DMS 273 treated with DMSO at 0.1 percent for 48 hours (cell line): ENCODE measurements around the gene TMEM94.
"Not testable (repeated sequence)": the region's sequence is repeated elsewhere in the genome, so short reads cannot be mapped to it uniquely, and the experiment has no call there.

Experiments used
- DNase-seq: peaks from one replicate; lab custom pipeline; 2025; lab: John Stamatoyannopoulos, UW

Gene TMEM94

DNA sequence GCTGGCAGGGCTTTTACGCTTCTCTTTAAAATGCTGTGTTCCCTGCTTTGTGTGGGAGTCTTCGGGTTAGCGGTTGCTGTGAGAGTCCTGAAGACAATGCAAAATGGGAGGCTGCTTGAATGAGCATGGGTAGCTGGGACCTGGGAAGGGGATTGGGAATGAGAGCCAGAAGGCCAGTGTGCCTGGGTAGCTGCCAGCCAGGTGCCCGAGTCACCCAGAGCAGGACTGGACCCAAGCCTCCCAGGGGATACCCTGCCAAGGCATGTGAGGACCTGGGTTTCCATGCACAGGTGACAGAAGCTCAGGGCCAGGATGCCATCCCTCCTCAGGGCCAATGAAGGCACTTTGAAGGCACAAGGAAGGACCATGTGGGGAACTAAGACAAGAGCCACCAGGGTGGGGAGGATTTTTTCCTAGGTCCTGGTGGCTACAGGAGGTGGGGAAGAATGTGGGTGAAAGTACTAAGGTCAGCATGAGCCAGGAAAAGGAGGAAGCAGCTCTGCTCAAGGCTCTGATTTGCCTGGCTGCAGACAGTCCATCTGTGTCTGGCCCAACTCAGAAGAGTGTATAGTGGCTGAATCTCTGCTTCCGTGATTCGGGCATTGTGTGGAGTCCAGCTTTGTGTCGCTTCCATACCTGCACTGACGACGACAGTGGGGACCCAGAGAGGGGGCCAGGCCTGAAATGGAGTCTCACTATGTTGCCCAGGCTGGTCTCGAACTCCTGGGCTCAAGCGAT is 20.5 kb downstream of the TMEM94 start:
- DNase-seq: no peak

DNA sequence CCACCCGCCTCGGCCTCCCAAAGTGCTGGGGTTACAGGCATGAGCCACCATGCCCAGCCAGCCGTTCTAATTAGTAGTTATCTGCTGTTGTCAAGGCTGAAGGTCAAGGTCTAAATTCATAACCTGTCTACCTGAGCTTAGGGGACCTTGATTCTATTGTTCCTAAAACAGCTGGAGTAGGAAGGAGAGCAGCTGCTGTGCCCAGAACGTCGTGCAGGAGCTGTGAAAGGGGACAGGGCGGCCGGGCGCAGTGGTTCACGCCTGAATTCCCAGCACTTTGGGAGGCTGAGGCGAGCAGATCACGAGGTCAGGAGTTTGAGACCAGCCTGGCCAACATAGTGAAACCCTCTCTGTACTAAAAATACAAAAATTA is 21.0 kb downstream of the TMEM94 start:
- DNase-seq: not testable (repeated sequence)

DNA sequence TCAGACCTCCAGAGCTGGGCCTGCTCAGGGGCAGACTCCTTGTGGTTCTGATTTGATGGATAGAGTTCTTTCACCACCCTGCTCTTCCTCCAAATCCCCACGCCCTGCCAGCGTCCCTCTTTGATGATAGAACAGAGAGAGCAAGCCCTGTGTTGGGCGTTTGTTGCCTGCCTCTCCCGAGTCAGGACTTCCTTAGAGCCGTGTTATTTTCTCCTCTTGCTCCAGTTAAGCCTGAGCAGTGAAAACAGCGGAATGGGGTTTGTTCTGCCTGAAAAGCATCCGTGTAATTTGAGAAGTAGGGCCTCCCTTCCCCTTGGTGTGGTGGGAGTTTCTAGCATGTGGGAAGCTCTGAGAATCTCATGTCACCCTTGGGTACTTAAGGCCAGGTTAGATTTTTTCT is 22.1 kb downstream of the TMEM94 start:
- no peak for DNase-seq

DNA sequence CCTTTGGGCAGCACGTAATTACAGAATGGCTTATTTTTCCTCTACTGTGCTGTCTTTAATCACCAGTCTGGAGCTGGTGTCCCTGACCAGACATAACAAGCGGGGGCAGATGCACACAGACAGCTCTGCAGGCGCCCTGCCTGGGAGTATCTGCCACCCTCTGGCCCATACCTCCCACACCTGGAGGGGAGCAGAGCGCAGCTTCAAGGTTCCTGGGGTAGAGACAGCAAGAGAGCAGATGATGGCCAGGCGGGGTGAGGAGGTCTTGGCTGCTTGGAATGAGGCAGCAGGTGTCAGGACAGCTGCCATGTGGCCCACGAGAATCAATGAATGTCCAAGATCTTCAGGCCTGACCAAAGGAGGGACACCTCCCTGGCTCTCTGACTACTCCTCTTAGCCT is 23.8 kb downstream of the TMEM94 start:
- no peak for DNase-seq

DNA sequence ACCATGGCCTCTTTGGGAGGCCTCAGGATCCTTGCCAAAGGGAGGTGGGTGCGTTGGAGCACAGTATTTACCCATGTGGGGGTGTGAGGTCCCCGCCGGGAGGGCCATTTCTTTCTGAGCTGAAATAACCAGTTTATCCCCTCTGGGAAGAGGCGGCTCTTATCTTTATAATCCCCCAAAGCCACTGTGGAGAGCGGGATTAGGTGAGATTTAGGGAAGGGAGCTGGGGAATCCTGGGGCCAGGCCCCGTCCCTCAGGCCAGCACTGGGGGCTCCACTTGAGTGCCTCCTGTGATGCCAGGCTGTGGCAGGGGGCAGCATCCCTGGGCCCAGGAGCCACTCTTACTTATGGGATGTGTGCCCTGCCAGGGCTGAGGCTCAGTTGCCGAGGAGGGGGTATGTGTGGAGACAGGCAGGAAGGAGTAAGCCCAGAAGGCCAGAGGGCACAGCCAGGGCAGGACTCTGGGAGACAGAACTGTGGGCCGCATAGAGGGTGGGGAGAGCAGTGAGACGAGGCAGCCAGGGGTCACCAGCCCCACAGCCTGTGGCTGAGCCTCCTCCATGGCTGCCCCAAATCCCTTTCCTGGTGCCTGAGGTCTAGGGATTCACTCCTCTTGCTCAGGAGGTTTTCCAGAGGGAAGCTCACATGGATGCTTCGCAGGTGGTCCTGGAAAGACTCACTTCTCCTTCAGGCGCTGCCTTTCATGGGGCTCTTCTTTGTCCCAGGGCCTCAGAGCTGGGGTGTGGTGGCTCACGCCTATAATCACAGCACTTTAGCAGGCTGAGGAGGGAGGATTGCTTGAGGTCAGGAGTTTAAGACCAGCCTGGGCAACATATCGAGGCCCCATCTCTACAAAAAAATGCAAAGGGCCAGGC is 25.0 kb downstream of the TMEM94 start:
- no peak for DNase-seq

DNA sequence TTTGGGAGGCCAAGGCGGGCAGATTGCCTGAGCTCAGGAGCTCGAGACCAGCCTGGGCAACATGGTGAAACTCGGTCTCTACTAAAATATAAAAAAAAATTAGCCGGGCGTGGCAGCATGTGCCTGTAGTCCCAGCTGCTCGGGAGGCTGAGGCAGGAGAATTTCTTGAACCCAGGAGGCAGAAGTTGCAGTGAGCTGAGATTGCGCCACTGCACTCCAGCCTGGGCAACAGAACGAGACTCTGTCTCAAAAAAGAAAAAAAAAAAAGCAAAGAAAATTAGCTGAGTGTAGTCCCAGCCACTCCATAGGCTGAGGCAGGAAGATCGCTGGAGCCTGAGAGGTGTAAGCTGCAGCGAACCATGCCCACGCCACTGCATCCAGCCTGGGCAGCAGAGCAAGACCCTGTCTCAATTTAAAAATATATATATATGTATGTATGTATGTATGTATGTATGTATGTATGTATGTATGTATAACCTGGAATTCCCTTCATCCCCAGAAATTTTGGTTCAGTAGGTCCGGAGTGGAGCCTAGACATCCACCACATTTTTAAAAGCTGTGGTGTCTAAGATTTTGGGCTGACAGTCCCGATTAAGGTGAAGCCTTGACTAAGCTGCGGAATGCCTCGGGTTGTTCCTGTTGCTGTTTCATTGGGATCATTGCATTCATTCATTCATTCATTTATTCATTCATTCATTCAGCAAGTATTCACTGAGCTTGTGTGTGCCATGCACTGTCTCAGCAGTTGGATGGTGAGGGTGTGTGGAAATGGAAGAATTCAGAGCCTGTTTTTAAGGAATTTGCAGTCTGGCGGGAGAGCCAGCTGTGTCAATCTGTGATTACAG is 25.9 kb downstream of the TMEM94 start:
- no peak for DNase-seq

DNA sequence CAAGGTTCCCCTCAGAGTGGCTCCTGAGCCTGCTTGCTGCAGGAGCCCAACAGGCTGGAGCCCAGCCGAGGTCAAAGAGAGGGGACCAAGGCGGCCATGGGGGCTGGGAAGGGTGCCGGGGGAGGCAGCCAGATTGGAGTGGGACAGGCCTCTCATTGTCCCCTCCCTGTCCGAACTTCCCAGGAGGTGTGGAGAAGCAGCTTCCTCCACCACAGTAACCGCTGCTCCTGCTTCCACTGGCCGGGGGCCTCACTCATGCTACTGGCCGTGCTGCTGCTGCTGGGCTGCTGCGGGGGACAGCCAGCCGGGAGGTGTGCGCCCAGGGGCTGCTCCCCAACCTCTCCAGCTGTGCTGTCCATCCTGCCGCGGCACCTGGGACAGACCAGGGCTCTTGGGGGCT is 29.3 kb downstream of the TMEM94 start:
- no peak for DNase-seq

DNA sequence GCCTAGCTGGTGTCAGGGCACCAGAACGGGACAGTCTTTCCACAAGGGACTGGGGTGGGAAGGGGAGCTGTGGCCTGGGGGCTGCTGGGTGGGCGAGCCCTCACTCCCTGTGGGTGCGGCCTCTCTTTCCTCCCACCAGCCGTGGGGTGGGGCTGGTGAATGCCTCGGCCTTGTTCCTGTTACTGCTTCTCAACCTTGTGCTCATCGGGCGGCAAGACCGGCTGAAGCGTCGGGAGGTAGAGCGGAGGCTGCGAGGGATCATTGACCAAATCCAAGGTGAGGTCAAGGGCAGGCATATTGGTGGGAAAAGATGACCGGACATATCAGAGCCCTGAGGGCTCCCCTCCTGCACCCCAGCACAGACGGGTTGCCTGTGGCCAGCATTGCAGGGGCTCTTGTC is 29.7 kb downstream of the TMEM94 start:
- no peak for DNase-seq

DNA sequence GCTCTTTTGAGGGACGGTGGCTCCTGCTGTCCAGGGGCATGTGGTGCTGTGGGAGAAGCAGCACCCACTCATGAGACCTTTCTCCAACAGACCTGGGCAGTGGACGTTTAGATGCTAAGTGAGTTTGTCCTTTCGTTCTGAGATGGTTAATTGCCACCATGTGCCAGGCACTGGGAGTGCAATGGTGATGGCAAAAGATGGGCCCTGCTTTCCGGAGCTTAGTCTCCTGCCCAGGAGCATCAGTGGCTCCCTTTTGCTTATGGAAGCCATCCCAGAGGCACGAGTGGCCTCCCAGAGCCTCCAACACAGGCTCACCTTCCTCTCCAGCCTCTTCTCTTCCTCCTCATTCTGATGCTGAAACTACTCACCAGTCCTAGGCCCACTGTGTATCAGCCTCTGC is 30.5 kb downstream of the TMEM94 start:
- no peak for DNase-seq

DNA sequence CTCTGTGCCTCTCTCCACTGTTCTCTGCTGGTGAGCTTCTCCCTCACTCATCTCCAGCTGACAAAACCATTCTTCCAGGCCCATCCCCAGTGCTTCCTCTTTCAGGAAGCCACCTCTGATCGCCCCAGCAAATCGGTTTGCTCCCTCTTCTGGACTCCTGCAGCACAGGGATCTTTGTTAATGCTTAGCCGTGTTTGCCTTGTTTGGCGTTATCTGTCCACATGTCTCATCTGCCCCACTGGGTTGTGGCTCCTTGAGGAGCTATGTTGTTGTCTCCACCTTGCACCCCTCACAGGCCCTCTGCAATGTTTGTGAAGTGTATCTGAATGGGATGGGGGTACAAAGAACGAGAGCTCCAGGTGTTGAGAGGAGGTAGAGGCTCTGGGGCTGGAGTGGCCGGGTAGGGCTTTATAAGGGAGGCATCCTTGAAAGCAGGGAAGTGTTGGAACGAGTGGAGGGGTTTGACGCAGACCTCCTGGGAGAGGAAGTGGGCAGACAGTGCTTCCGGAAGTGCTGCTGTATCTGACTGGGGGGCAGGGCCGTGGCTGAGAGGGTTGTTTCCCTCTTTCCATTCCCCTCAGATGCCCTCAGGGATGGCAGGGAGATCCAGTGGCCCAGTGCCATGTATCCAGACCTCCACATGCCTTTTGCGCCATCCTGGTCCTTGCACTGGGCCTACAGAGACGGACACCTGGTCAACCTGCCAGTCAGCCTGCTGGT is 31.1 kb downstream of the TMEM94 start:
- DNase-seq: no peak

DNA sequence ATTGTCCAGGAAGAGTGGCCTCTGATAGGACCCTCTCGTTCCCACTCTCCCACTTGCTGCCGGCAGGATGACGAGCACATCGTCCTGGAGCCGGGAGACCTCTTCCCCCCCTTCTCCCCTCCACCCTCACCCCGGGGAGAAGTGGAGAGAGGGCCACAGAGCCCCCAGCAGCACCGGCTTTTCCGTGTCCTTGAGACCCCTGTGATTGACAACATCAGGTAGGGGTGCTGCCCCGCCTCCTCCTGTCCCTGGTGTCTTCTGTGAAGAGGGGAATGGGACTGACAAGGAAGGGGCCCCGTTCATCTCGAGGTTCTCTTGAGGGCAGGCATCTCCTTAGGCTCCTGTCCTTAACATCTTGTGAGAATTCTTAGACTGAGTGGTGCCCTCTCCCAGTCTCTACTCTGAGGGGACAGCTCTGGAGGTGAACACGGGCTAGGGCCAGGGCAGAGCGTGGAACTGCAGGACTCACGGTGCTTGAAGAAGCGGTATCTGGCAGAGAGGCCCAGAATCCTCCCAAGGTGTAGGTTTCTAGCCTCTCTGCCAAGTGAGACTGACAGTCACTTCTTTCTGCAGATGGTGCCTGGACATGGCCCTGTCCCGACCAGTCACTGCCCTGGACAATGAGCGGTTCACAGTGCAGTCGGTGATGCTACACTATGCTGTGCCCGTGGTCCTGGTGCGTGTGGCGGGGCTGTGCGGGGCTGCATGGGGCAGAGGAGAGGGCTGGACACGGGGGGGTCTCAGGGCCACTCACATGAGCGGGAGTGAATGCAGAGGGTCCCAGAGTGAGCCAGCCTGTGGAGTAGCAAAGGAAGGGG is 32.5 kb downstream of the TMEM94 start:
- no peak for DNase-seq

DNA sequence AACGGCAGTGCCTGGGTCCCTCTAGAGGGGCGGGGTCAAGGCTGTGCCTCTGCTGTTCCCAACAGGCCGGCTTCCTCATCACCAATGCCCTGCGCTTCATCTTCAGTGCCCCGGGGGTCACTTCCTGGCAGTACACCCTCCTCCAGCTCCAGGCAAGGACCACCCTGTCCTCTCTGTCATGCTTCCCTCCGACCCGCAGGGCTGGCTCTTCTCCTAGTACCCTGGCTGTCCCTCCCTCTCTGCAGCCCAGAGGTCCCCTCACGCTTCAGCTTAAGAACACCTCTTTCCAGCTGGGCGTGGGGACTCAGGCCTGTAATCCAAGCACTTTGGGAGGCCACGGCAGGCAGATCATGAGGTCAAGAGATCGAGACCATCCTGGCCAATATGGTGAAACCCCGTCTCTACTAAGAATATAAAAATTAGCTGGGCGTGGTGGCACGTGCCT is 33.1 kb downstream of the TMEM94 start:
- no peak for DNase-seq

DNA sequence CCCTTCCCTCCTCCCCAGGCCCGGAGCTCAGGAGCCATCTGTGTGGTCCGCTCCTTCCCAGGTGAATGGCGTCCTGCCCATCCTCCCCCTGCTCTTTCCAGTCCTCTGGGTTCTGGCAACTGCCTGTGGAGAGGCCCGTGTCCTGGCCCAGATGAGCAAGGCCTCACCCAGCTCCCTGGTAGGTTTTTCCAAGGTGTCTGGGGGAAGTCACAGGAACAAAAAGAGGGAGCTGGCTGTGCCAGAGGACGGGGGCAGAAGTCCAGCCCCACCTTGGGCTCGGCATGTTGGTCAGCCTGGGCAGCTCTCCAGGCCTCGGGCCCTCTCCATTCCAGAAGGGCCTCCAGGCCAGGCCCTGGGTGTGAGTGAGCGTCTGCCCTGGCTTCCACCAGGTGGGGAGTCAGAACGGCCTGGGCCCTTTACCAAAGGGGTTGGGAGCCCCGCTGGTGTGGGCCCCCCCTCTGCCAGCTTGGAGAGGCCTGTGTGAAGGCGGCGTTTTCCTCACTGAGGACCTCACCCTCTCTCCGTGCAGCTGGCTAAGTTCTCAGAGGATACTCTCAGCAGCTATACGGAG is 33.8 kb downstream of the TMEM94 start:
- no peak for DNase-seq

DNA sequence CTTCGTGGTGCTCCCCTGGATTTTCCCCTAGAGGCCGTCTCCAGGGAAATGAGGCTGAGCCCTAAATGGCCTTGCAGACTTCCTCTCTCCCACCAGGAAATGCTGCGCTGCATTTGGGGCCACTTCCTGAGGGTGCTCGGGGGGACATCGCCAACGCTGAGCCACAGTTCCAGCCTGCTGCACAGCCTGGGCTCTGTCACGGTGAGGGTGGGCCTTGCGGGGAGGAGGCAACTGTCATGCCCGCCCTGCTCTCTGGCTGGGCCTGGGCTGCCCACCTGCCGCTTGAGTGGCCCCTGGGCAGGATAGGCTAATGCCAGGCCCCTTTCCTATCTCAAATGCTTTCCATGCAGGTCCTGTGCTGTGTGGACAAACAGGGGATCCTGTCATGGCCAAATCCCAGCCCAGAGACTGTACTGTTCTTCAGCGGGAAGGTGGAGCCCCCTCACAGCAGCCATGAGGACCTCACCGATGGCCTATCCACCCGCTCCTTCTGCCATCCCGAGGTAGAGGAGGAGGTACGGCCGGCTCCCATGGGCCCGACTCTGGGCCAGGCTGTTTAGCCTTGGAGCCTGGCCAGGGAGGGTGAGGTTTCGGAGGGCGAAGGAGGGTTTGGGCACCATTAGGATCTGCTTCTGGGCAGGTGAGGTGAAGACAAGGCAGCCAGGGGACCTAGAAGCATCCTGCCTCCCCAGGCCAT is 34.7 kb downstream of the TMEM94 start:
- DNase-seq: no peak

DNA sequence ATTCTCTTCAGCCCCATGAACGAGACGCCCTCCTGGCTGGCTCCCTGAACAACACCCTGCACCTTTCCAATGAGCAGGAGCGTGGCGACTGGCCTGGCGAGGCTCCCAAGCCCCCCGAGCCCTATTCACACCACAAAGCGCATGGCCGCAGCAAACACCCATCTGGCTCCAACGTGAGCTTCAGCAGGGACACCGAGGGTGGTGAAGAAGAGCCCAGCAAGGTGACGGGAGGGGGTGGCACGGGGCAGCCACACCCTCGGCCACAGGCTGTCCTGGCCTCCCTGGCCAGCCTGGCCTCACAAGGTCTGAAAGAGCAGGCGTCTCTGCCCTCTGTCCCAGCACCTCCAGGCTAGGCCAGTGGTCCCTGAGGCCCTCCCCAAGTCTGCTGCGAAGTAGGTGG is 35.2 kb downstream of the TMEM94 start:
- no peak for DNase-seq

DNA sequence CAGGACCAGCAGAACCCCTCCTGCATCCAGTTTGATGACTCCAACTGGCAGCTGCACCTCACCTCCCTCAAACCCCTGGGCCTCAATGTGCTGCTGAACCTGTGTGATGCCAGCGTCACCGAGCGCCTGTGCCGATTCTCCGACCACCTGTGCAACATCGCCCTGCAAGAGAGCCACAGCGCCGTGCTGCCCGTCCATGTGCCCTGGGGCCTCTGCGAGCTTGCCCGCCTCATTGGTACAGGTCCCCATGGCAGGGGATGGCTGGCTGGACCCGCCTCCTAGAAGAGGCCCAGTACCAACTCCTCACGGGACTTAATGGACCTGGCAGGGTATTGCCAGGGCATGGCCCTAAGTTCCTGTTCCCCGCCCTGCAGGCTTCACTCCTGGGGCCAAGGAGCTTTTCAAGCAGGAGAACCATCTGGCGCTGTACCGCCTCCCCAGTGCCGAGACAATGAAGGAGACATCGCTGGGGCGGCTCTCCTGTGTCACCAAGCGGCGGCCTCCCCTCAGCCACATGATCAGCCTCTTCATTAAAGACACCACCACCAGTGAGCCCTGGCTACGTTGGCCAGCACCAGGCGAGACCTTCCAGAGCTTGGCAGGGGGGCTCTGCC is 36.2 kb downstream of the TMEM94 start:
- no peak for DNase-seq

DNA sequence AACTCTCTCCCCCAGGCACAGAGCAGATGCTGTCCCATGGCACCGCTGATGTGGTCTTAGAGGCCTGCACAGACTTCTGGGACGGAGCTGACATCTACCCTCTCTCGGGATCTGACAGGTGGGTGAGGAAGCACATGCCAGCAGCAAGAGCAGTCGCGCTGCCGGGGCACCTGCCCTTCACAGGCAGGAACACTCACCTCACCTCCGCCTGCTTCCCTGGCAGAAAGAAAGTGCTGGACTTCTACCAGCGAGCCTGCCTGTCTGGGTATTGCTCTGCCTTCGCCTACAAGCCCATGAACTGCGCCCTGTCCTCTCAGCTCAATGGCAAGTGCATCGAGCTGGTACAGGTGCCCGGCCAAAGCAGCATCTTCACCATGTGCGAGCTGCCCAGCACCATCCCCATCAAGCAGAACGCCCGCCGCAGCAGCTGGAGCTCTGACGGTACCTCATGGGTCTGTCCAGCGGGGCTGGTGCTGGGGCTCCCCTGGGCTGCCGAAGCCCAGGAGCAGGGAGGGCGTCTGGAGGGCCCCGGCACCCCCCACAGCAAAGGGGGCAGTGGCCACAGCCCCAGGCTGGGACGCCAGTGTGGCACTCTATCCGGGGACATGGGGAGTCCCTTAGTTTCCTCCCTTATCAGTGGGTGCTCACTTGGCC is 37.2 kb downstream of the TMEM94 start:
- DNase-seq: no peak

DNA sequence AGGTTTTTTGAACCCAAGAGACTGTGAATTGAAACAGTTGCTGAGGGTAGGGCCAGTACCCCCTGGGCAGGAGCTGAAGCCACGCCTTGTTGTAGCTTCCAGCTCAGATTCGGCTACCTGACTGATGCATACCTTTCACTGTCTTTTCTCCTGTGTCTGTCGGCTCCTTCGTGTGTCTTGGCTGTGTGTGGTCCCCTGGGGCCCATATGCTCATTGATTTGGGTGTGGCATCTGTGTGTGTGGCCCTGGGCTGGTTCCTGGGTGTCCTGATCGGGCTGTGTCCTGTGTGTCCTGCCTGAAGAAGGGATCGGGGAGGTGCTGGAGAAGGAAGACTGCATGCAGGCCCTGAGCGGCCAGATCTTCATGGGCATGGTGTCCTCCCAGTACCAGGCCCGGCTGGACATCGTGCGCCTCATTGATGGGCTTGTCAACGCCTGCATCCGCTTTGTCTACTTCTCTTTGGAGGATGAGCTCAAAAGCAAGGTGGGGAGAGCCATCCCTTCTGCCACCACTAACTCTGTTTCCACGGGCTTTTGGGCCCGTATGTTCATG is 38.0 kb downstream of the TMEM94 start:
- DNase-seq: no peak

DNA sequence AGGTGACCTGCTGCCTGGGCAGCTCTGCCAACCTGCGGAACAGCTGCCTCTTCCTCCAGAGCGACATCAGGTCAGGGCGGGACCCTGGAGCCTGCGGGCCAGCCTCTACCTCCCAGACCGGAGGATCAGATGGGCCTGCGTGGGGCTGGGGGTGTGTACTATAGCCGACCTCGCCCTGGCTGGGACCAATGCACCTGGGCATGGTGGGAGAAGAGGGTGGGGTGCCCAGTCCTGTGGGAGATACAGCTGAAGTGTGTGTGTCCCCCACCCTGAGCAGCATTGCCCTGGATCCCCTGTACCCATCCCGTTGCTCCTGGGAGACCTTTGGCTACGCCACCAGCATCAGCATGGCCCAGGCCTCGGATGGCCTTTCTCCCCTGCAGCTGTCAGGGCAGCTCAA is 39.6 kb downstream of the TMEM94 start:
- no peak for DNase-seq
